Measurements from ENCODE around the gene CNTNAP2.

GRCh38 chr7:147903536-147904218, 1787.1 kb downstream of the CNTNAP2 start:
- no peak for TF ChIP-seq EZH2 (IDR thresholded peaks at IDR 0.05; ENCODE audit: low read length, missing control alignments)
- TF ChIP-seq CTCF (conservative IDR thresholded peaks at IDR 0.05 in 1 of 2, IDR thresholded peaks at IDR 0.05 in 1 of 2; ENCODE audit: low read depth in 1 of 2, low read length in 2 of 2): no peak

All from fibroblast of lung (primary cell).